LNCAP (cell line): ENCODE data around the gene EIF2D.

Experiments
- TF ChIP-seq, protein P1 (sequence below): fragments of 450-650 bp; IDR thresholded peaks from 2 replicates; pipeline ENCODE4 v1.5.1; 2017; ENCODE audit warnings: mild to moderate bottlenecking

EIF2D gene, protein sequence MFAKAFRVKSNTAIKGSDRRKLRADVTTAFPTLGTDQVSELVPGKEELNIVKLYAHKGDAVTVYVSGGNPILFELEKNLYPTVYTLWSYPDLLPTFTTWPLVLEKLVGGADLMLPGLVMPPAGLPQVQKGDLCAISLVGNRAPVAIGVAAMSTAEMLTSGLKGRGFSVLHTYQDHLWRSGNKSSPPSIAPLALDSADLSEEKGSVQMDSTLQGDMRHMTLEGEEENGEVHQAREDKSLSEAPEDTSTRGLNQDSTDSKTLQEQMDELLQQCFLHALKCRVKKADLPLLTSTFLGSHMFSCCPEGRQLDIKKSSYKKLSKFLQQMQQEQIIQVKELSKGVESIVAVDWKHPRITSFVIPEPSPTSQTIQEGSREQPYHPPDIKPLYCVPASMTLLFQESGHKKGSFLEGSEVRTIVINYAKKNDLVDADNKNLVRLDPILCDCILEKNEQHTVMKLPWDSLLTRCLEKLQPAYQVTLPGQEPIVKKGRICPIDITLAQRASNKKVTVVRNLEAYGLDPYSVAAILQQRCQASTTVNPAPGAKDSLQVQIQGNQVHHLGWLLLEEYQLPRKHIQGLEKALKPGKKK

DNA sequence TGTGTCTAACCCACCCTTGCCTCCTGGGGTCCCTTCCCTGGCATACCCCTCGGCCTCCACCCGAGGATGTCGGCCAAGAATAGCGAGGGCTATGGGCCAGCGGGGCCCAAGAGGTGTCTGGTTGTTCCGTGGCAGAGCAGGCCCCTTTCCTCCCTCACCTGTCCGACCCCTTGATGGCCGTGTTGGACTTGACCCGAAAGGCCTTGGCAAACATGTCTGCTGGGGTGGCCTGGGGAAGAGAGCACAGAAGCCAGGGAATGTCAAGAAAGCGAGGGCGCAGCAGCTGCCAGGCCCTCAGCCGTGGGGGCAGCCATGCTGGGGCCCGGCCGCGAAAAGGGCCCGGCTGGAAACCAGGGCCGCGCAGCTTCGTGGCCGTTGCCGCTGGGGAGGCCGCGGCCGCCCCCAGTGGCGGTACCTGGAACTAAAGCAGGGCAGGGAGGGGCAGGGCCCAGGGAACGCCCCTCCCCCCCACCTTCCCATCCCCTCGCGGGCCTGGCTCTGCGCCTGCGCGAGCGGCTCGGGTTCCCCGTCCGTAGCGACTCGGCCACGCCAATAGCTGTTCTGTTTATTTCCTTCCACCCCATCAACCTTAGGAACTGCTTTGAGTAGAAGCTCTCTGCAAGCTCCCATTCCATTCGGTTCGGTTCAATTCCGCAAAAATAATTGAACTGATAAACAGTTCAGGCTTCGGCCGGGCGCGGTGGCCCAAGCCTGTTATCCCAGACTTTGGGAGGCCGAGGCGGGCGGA lies at the start of gene EIF2D:
Gene EIF2D, minus strand, starts transcription at position 337 of the 748 bp plus-strand sequence. Its CDS starts 123 bp downstream, at position 214.
- TF ChIP-seq, protein P1, sequence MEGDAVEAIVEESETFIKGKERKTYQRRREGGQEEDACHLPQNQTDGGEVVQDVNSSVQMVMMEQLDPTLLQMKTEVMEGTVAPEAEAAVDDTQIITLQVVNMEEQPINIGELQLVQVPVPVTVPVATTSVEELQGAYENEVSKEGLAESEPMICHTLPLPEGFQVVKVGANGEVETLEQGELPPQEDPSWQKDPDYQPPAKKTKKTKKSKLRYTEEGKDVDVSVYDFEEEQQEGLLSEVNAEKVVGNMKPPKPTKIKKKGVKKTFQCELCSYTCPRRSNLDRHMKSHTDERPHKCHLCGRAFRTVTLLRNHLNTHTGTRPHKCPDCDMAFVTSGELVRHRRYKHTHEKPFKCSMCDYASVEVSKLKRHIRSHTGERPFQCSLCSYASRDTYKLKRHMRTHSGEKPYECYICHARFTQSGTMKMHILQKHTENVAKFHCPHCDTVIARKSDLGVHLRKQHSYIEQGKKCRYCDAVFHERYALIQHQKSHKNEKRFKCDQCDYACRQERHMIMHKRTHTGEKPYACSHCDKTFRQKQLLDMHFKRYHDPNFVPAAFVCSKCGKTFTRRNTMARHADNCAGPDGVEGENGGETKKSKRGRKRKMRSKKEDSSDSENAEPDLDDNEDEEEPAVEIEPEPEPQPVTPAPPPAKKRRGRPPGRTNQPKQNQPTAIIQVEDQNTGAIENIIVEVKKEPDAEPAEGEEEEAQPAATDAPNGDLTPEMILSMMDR: peak; percentile 96

DNA sequence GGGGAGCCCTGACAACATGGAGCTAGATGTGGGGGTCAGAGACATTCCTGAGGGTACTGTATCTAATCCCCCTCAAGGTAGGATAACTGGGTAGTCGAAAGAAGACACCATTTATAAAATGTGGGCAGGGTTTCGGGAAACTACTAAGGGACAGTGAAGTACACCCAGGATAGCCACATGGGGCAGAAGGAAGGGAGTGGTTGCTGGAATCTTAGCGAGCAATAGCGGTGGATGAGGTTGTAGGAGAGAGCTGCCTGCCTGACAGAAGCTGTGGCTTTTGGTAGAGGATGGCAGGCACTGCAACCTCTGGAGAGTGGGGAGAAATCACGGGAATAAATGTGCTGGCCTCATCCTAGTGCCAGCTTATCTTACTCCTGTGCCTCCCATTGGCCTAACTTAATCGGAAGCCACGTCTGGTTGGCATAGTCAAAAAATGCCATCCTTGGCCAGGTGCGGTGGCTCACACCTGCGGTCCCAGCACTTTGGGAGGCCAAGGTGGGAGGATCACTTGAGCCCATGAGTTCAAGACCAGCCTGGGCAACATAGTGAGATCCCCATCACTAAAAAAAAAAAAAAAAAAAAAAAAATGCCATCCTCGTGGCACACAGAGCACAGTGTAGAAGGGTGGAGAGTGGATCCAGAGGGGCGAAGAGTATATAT lies 49.0 kb upstream of the EIF2D start:
- TF ChIP-seq, protein P1: no peak

DNA sequence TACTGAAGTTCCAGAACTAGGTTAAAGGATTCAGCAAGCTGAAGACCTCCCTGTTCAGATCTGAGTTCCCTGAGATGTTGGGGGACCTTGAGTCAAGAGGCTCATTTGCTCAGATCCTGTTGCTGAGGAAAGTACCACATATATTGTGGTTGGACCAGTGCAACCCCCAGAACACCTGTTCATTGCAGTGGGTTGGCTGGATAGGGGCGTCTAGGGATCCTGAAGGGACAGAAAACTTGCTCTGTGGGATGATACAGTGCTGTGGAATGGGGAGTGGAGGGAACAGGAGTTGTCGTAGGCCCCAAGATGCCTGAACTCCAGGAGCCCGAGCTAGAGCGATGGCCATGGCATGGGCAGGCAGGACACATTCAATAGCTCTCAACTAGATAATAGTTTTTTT lies 47.9 kb upstream of the EIF2D start:
- TF ChIP-seq, protein P1: no peak

DNA sequence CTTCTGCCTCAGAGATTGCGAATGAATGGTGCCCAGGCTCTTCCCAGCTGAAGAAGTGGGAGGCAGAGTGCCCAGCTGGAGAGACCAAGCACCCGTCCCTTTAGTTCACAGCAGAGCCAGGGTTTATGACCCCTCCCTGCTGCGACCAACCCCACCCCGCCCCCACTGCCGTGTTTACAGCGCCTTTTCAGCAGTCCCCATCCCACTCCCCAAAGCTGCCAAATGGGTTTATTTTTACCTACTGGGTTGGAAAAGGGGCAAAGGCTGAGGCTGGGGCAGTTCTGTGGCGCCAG lies 46.7 kb upstream of the EIF2D start:
- TF ChIP-seq, protein P1: no peak

DNA sequence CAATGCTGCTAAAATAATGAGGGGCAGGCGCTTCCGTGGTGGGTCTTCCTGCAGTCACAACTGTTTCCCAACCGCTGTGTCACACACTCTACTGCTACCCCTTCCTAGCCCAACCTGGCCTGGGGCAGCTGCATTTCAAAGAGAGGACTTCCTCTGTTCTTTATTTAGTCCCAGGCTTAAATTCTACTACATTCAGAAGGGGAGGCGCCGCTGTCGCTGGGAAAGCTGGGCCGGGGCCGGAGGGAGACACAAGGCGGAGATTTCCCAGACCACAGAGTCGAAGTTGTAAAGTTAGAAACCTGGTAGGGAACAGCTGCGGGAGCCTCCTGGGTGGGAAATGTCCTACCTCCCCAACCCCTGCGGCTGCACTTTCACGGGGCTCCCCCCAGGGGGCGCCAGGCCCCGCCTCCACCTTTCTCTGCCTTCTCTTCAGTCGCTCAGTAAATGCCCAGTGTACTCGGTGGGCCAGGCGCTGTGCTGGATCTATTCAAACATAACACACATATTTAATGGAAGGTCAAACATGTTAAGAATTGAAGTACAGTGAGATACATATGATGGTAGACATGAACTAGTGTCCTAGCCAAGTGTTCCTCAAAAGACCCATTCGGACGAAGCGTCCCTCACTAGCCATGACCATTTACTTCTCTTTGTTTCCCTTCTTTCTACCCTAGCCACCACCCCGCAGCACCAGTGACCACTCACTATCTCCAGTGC lies 46.2 kb upstream of the EIF2D start:
- TF ChIP-seq, protein P1: peak; percentile 68

DNA sequence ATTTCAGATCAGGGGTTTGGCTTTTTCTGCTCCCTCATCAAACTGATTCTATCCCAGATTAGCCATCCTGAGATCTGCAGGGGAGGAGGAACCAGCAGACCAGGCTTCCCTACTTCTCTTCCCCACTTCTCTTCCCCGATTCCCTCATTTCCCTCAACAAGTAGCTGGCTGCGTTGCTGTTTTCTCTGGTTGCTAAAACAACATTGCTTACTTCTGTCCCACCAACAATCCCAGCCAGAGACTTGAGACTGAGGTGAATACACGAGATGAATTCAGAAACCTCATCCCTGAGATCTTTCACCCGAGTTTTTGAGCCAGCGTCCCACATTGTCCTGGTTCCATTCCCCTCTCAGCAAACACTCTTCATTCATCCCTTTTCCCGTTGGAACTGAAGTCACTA lies 45.5 kb upstream of the EIF2D start:
- TF ChIP-seq, protein P1: no peak

DNA sequence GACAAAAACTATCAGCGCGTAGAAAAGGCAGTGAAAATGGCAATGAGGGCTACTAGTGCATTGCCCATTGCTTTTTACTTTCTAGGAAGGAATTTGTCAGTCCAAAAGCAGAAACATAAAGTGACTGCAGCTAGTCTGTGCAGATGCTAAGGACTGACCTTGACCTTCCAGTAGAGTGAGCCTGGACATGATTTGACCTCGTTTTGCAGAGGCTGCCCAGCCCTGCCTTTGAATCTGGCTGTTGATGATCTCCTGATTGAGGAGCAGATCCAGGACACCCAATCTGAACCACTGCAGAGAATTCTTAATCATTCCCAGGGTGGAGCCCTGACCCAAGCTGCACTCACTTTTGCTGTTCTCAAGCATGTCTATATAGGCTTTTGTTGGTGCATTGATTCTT lies 44.7 kb upstream of the EIF2D start:
- TF ChIP-seq, protein P1: no peak
